HepG2 (cell line): Measurements from ENCODE around the gene ESR1. TPM values are rescaled to one million over a fixed set of nuclear protein-coding genes. Genes with fewer than 3 reads are reported as not detected.

ENCODE experiments used
- ERF ChIP-seq: IDR thresholded peaks from 2 replicates; pipeline ENCODE4 v1.6.1; 2018; ENCODE audit warnings: missing biosample characterization, missing genetic modification reagents
- KAT2B ChIP-seq: fragments of 150-350 bp; IDR thresholded peaks from 2 replicates; pipeline ENCODE4 v1.6.1; 2014; ENCODE audit warnings: low read depth, low read length, borderline replicate concordance
- MEF2D ChIP-seq: sonication (generic); formaldehyde crosslinking; IDR thresholded peaks from 2 replicates; pipeline ENCODE4 v1.5.1; 2020; ENCODE audit warnings: mild to moderate bottlenecking, missing genetic modification reagents
- MIER3 ChIP-seq: IDR thresholded peaks from 2 replicates; pipeline ENCODE4 v1.6.1; 2016; ENCODE audit warnings: missing compliant biosample characterization, borderline replicate concordance
- RORA ChIP-seq: sonication (generic); formaldehyde crosslinking; IDR thresholded peaks from 2 replicates; pipeline ENCODE4 v1.5.0; 2020; ENCODE audit warnings: mild to moderate bottlenecking, missing genetic modification reagents, moderate library complexity
- RXRB ChIP-seq: IDR thresholded peaks from 2 replicates; pipeline ENCODE4 v1.6.1; 2016; ENCODE audit warnings: borderline replicate concordance, missing genetic modification reagents, missing compliant biosample characterization
- SOX13 ChIP-seq, 3 experiments: fragments of 450-650 bp in 1 of 3; sonication (generic) in 1 of 3; formaldehyde crosslinking in 1 of 3; IDR thresholded peaks in 2 of 3; conservative IDR thresholded peaks in 1 of 3; 2 replicates each; pipeline versions ENCODE4 v1.5.0 to v1.6.1; 2016 to 2020; ENCODE audit warnings: antibody characterized with exemption in 1 of 3, mild to moderate bottlenecking in 1 of 3, missing compliant biosample characterization in 1 of 3, missing genetic modification reagents in 1 of 3, moderate library complexity in 1 of 3
- TBX3 ChIP-seq: fragments of 450-650 bp; IDR thresholded peaks from 2 replicates; pipeline ENCODE4 v1.6.1; 2017; ENCODE audit warnings: antibody characterized with exemption, mild to moderate bottlenecking, inconsistent platforms, borderline replicate concordance
- ZBTB1 ChIP-seq: sonication (generic); formaldehyde crosslinking; IDR thresholded peaks from 2 replicates; pipeline ENCODE4 v1.4.0; 2020; ENCODE audit warnings: missing genetic modification reagents, borderline replicate concordance
- ZFY ChIP-seq: sonication (generic); formaldehyde crosslinking; IDR thresholded peaks from 2 replicates; pipeline ENCODE4 v1.4.0; 2020; ENCODE audit warnings: missing genetic modification reagents
- ZNF296 ChIP-seq: sonication (generic); formaldehyde crosslinking; conservative IDR thresholded peaks from 2 replicates; pipeline ENCODE4 v1.5.0; 2020; ENCODE audit warnings: mild to moderate bottlenecking, missing genetic modification reagents
- ZNF326 ChIP-seq: sonication (generic); formaldehyde crosslinking; IDR thresholded peaks from 2 replicates; pipeline ENCODE4 v1.4.0; 2020; ENCODE audit warnings: missing genetic modification reagents, borderline replicate concordance
- ZNF644 ChIP-seq: IDR thresholded peaks from 2 replicates; pipeline ENCODE4 v1.6.1; 2016; ENCODE audit warnings: low read depth
- ZNF75D ChIP-seq: sonication (generic); formaldehyde crosslinking; IDR thresholded peaks from 2 replicates; pipeline ENCODE4 v1.8.1; 2023; ENCODE audit warnings: missing genetic modification reagents, mild to moderate bottlenecking, borderline replicate concordance
- ZNF83 ChIP-seq: sonication (generic); formaldehyde crosslinking; IDR thresholded peaks from 2 replicates; pipeline ENCODE4 v1.4.0; 2020; ENCODE audit warnings: missing genetic modification reagents, mild to moderate bottlenecking, borderline replicate concordance
- ZNF841 ChIP-seq: sonication (generic); formaldehyde crosslinking; IDR thresholded peaks from 2 replicates; pipeline ENCODE4 v1.8.1; 2023; ENCODE audit warnings: missing genetic modification reagents, borderline replicate concordance
- polyA plus RNA-seq, 8 experiments: library from polyadenylated mRNA; depleted of rRNA in 3 of 8; stranded (reverse) in 7 of 8; unstranded in 1 of 8; fragments of >200 nt; fragmentation: Illumina TruSeq in 4 of 8; extraction: Trizol in 4 of 8; gene quantifications; 2 replicates each; pipeline versions ENCODE4 v1.2.1 to v1.2.3, GENCODE V29; 2011 to 2016; ENCODE audit warnings: low read depth in 4 of 8, missing spikeins in 1 of 8, mixed read lengths in 1 of 8; ENCODE audit not compliant: insufficient read depth in 1 of 8
- total RNA-seq, 5 experiments: library from RNA; depleted of rRNA; stranded (reverse); fragments of >200 nt; fragmentation: Illumina TruSeq; extraction: Trizol; gene quantifications; 2 replicates each; pipeline ENCODE4 v1.2.3, GENCODE V29; 2016; ENCODE audit warnings: low read depth in 1 of 5
- TF ChIP-seq, protein P1 (sequence below): sonication (generic); formaldehyde crosslinking; IDR thresholded peaks from 2 replicates; pipeline ENCODE4 v1.4.0; 2020; ENCODE audit warnings: missing genetic modification reagents
- TF ChIP-seq, protein P2 (sequence below): IDR thresholded peaks from 2 replicates; pipeline ENCODE4 v1.6.1; 2016; ENCODE audit warnings: missing compliant biosample characterization, missing genetic modification reagents, borderline replicate concordance
- TF ChIP-seq, protein P3 (sequence below): sonication (generic); formaldehyde crosslinking; IDR thresholded peaks from 2 replicates; pipeline ENCODE4 v1.9.0; 2021; ENCODE audit warnings: missing genetic modification reagents, borderline replicate concordance
- TF ChIP-seq, protein P4 (sequence below): sonication (generic); formaldehyde crosslinking; IDR thresholded peaks from 2 replicates; pipeline ENCODE4 v1.4.0; 2020; ENCODE audit warnings: low read depth, missing genetic modification reagents
- TF ChIP-seq, protein P5 (sequence below): sonication (generic); formaldehyde crosslinking; IDR thresholded peaks from 2 replicates; pipeline ENCODE4 v1.4.0; 2020; ENCODE audit warnings: missing genetic modification reagents, borderline replicate concordance

ESR1 gene
- total and polyA plus RNA-seq, 2 of the 13 experiments (the other 11 are each of a cell fraction or from before 2014, with no cell fraction given), result not detected

DNA sequence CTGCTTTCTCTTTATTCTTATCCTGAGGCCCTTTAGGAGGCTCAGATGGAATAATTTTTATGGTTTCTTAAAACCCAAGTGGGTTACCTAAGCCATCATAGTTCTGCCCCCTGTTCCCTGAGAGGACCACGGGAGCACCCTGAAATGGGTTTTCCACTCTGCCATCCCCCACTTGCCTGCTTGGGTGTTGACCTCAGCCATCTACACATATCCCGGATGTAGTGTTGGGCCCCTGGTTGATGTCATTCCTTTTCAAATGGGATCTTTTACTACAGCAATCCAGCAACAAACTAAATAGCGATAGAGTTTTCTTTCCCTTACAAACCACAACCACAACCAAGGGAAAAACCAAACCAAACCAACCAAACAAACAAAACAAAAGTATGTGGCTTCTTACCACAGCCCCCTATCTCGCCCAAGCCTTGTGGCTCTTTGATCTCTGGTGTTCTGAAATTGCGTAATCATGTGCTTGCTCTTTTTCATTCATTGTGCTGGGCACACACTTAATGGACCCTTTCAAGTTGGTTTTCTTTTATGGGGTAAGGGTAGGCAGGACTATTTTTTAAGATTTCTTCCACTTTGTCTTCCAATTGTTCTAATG is 154.9 kb downstream of the ESR1 start (continued):
- TF ChIP-seq RXRB (0 out of 2 replicates have a peak, but pooled peaks have one; percentile 34), ZNF841 (no peak), RORA (CRISPR knock-in tag) (no peak), MEF2D (CRISPR knock-in tag) (no peak), ZNF296 (CRISPR knock-in tag) (no peak), ZNF644 (peak; percentile 99), ZFY (CRISPR knock-in tag) (no peak), ERF (0 out of 2 replicates have a peak, but pooled peaks have one; percentile 32), KAT2B (no peak), ZNF75D (CRISPR knock-in tag) (no peak), SOX13 (IDR thresholded peaks at IDR 0.05) (0 out of 2 replicates have a peak, but pooled peaks have one; percentile 15), SOX13 (CRISPR knock-in tag; conservative IDR thresholded peaks at IDR 0.05 in 1 of 2, IDR thresholded peaks at IDR 0.05 in 1 of 2) (peak in 1 of 2 experiments; percentile 92; a peak in 2 of 4 replicates), ZNF83 (no peak), MIER3 (no peak), TBX3 (peak; percentile 40; the same call in 1 of the 2 replicates), ZBTB1 (CRISPR knock-in tag) (no peak), ZNF326 (CRISPR knock-in tag) (no peak)
- TF ChIP-seq, protein P1, sequence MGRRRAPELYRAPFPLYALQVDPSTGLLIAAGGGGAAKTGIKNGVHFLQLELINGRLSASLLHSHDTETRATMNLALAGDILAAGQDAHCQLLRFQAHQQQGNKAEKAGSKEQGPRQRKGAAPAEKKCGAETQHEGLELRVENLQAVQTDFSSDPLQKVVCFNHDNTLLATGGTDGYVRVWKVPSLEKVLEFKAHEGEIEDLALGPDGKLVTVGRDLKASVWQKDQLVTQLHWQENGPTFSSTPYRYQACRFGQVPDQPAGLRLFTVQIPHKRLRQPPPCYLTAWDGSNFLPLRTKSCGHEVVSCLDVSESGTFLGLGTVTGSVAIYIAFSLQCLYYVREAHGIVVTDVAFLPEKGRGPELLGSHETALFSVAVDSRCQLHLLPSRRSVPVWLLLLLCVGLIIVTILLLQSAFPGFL (CRISPR knock-in tag), result no peak
- TF ChIP-seq, protein P2, sequence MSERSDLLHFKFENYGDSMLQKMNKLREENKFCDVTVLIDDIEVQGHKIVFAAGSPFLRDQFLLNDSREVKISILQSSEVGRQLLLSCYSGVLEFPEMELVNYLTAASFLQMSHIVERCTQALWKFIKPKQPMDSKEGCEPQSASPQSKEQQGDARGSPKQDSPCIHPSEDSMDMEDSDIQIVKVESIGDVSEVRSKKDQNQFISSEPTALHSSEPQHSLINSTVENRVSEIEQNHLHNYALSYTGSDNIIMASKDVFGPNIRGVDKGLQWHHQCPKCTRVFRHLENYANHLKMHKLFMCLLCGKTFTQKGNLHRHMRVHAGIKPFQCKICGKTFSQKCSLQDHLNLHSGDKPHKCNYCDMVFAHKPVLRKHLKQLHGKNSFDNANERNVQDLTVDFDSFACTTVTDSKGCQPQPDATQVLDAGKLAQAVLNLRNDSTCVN (CRISPR knock-in tag), result no peak
- TF ChIP-seq, protein P3, sequence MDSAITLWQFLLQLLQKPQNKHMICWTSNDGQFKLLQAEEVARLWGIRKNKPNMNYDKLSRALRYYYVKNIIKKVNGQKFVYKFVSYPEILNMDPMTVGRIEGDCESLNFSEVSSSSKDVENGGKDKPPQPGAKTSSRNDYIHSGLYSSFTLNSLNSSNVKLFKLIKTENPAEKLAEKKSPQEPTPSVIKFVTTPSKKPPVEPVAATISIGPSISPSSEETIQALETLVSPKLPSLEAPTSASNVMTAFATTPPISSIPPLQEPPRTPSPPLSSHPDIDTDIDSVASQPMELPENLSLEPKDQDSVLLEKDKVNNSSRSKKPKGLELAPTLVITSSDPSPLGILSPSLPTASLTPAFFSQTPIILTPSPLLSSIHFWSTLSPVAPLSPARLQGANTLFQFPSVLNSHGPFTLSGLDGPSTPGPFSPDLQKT (CRISPR knock-in tag), result no peak
- TF ChIP-seq, protein P4, sequence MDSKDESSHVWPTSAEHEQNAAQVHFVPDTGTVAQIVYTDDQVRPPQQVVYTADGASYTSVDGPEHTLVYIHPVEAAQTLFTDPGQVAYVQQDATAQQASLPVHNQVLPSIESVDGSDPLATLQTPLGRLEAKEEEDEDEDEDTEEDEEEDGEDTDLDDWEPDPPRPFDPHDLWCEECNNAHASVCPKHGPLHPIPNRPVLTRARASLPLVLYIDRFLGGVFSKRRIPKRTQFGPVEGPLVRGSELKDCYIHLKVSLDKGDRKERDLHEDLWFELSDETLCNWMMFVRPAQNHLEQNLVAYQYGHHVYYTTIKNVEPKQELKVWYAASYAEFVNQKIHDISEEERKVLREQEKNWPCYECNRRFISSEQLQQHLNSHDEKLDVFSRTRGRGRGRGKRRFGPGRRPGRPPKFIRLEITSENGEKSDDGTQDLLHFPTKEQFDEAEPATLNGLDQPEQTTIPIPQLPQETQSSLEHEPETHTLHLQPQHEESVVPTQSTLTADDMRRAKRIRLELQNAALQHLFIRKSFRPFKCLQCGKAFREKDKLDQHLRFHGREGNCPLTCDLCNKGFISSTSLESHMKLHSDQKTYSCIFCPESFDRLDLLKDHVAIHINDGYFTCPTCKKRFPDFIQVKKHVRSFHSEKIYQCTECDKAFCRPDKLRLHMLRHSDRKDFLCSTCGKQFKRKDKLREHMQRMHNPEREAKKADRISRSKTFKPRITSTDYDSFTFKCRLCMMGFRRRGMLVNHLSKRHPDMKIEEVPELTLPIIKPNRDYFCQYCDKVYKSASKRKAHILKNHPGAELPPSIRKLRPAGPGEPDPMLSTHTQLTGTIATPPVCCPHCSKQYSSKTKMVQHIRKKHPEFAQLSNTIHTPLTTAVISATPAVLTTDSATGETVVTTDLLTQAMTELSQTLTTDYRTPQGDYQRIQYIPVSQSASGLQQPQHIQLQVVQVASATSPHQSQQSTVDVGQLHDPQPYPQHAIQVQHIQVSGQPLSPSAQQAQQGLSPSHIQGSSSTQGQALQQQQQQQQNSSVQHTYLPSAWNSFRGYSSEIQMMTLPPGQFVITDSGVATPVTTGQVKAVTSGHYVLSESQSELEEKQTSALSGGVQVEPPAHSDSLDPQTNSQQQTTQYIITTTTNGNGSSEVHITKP, result no peak
- TF ChIP-seq, protein P5, sequence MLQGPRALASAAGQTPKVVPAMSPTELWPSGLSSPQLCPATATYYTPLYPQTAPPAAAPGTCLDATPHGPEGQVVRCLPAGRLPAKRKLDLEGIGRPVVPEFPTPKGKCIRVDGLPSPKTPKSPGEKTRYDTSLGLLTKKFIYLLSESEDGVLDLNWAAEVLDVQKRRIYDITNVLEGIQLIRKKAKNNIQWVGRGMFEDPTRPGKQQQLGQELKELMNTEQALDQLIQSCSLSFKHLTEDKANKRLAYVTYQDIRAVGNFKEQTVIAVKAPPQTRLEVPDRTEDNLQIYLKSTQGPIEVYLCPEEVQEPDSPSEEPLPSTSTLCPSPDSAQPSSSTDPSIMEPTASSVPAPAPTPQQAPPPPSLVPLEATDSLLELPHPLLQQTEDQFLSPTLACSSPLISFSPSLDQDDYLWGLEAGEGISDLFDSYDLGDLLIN (CRISPR knock-in tag), result no peak
